ENCODE data around the gene NDUFS2.

GRCh38 chr1:161223805-161224694 lies 21.9 kb downstream of the NDUFS2 start:
- TF ChIP-seq CTCF (IDR thresholded peaks at IDR 0.05) (no peak), EZH2 (IDR thresholded peaks at IDR 0.05; ENCODE audit: borderline replicate concordance, insufficient read depth, low read depth, low read length, poor library complexity, severe bottlenecking) (no peak)

Data from B cell (primary cell).